HepG2 (cell line): ENCODE measurements around the gene ZNF839. TPM values are rescaled to one million over a fixed set of nuclear protein-coding genes. Genes with fewer than 3 reads are reported as not detected.

Experiments used
- ATAC-seq: fragments of 200-7000 bp; cut with Tn5 transposase; 3 replicates; pipeline ENCODE4 v1.9.1; 2020; ENCODE audit warnings: mild to moderate bottlenecking, moderate library complexity
- BruUV-seq: library from RNA; stranded (reverse); fragments of 400-500 nt; replicated peaks from 2 replicates; lab custom pipeline; 2021; lab: Mats Ljungman, UMichigan
- CTCF ChIA-PET: fragments of 300-600 bp; formaldehyde crosslinking; extraction: SDS; loops from one replicate; lab custom pipeline; 2021; ENCODE audit warnings: low total read pairs, inconsistent platforms, low intra/inter-chr PET ratio; lab: Yijun Ruan, JAX
- POLR2A ChIA-PET: fragments of 350-600 bp; sonication (Branson Sonifier 250); formaldehyde crosslinking; loops from one replicate; lab custom pipeline; 2020; ENCODE audit warnings: antibody characterized with exemption, inconsistent platforms; lab: Yijun Ruan, JAX
- DNase-seq: peaks from one replicate; pipeline ENCODE4 v3.0.0-alpha.2; 2015; ENCODE audit warnings: low spot score
- FAIRE-seq: peaks from 3 replicates; lab custom pipeline; 2011; peaks lifted over from hg19 to GRCh38; lab: Jason Lieb, UNC
- H2AFZ ChIP-seq: one replicate; pipeline ENCODE4 v1.6.1; 2011; ENCODE audit warnings: low read length, inconsistent platforms
- H3K27ac ChIP-seq: fragments of 300-600 bp; 3 replicates; pipeline ENCODE4 v1.8.0; 2011; ENCODE audit warnings: mixed run types, mild to moderate bottlenecking, mixed read lengths, low read length, inconsistent platforms; ENCODE audit not compliant: insufficient read depth; ENCODE audit errors: extremely low read length
- H3K27me3 ChIP-seq, 2 experiments: fragments of 200-600 bp in 1 of 2; 2 replicates in 1 of 2; 3 replicates in 1 of 2; pipeline versions ENCODE4 v1.6.0 to v1.8.0; 2011; ENCODE audit warnings: low read length in 2 of 2, mild to moderate bottlenecking in 2 of 2, moderate library complexity in 2 of 2, inconsistent platforms in 1 of 2; ENCODE audit not compliant: insufficient read depth in 2 of 2, control insufficient read depth in 1 of 2
- H3K36me3 ChIP-seq, 2 experiments: fragments of 200-600 bp in 1 of 2; replicated peaks in 1 of 2; 2 replicates in 1 of 2; 3 replicates in 1 of 2; pipeline versions ENCODE4 v1.5.1 to v1.8.0; 2011; ENCODE audit warnings: low read length in 2 of 2, inconsistent platforms in 1 of 2; ENCODE audit not compliant: insufficient read depth in 2 of 2, control insufficient read depth in 1 of 2
- H3K4me1 ChIP-seq: 2 replicates; pipeline ENCODE4 v1.5.1; 2012; ENCODE audit warnings: low read length, inconsistent platforms; ENCODE audit not compliant: insufficient read depth
- H3K4me2 ChIP-seq: 2 replicates; pipeline ENCODE4 v1.6.0; 2011; ENCODE audit warnings: low read depth, low read length, inconsistent platforms
- H3K4me3 ChIP-seq, 3 experiments: fragments of 200-600 bp in 1 of 3; sonication (generic), shearing (Covaris generic) in 1 of 3; replicated peaks in 1 of 3; 2 replicates each; pipeline ENCODE4 v1.5.1; 2011 to 2016; ENCODE audit warnings: low read length in 3 of 3, inconsistent platforms in 2 of 3, low read depth in 2 of 3, mild to moderate bottlenecking in 2 of 3, control low read depth in 1 of 3, mixed read lengths in 1 of 3; ENCODE audit not compliant: insufficient read depth in 1 of 3
- H3K79me2 ChIP-seq: one replicate; pipeline ENCODE4 v1.6.1; 2011; ENCODE audit warnings: low read length, inconsistent platforms; ENCODE audit not compliant: insufficient read depth
- H3K9ac ChIP-seq: 2 replicates; pipeline ENCODE4 v1.6.0; 2011; ENCODE audit warnings: mild to moderate bottlenecking, low read depth, low read length, inconsistent platforms; ENCODE audit not compliant: insufficient read depth
- H3K9me3 ChIP-seq: 2 replicates; pipeline ENCODE4 v1.5.1; 2012; ENCODE audit warnings: mild to moderate bottlenecking, low read length
- H4K20me1 ChIP-seq: 2 replicates; pipeline ENCODE4 v1.6.0; 2011; ENCODE audit warnings: inconsistent platforms, mild to moderate bottlenecking, low read length, moderate library complexity; ENCODE audit not compliant: insufficient read depth
- MAX ChIP-seq: IDR thresholded peaks from 2 replicates; pipeline ENCODE4 v1.6.1; 2012; ENCODE audit warnings: inconsistent platforms
- TFDP1 ChIP-seq: IDR thresholded peaks from 2 replicates; pipeline ENCODE4 v1.6.1; 2016; ENCODE audit warnings: missing compliant biosample characterization, missing genetic modification reagents, borderline replicate concordance
- THAP7 ChIP-seq: sonication (generic); formaldehyde crosslinking; IDR thresholded peaks from 2 replicates; pipeline ENCODE4 v1.8.1; 2023; ENCODE audit warnings: mild to moderate bottlenecking, missing genetic modification reagents
- XRCC5 ChIP-seq: fragments of 200-400 bp; formaldehyde crosslinking; optimal IDR thresholded peaks from 2 replicates; pipeline ENCODE3; 2017; ENCODE audit warnings: mild to moderate bottlenecking, low read length
- ZBTB33 ChIP-seq: sonication (generic); formaldehyde crosslinking; IDR thresholded peaks from 2 replicates; pipeline ENCODE4 v1.4.0; 2020; ENCODE audit warnings: missing genetic modification reagents
- ZNF136 ChIP-seq: sonication (generic); formaldehyde crosslinking; IDR thresholded peaks from 2 replicates; pipeline ENCODE4 v1.8.1; 2022; ENCODE audit warnings: low read depth, mild to moderate bottlenecking, moderate library complexity, missing genetic modification reagents
- ZNF646 ChIP-seq: sonication (generic); formaldehyde crosslinking; IDR thresholded peaks from 2 replicates; pipeline ENCODE4 v1.9.0; 2021; ENCODE audit warnings: mild to moderate bottlenecking, missing genetic modification reagents
- WGBS: methylation state at CpG from one replicate; pipeline ENCODE4 v1.1.6; 2017; ENCODE audit warnings: low lambda C conversion rate; 5-methylcytosine and 5-hydroxymethylcytosine counted together
- in situ Hi-C: cut with HindIII; loops from 2 replicates; pipeline ENCODE4 v1.10.0; 2017; ENCODE audit warnings: low pct_unique_long_range_greater_than_20kb; ENCODE audit not compliant: extremely low pct_ligation_motif_present
- intact Hi-C: fragments of 100-400 bp; cut with micrococcal nuclease; formaldehyde crosslinking; loops from one replicate; pipeline ENCODE4 v1.10.0; 2022; ENCODE audit not compliant: unreplicated experiment
- polyA plus RNA-seq, 8 experiments: library from polyadenylated mRNA; depleted of rRNA in 3 of 8; stranded (reverse) in 7 of 8; unstranded in 1 of 8; fragments of >200 nt; fragmentation: Illumina TruSeq in 4 of 8; extraction: Trizol in 4 of 8; gene quantifications; 2 replicates each; pipeline versions ENCODE4 v1.2.1 to v1.2.3, GENCODE V29; 2011 to 2016; ENCODE audit warnings: low read depth in 4 of 8, missing spikeins in 1 of 8, mixed read lengths in 1 of 8; ENCODE audit not compliant: insufficient read depth in 1 of 8
- total RNA-seq, 5 experiments: library from RNA; depleted of rRNA; stranded (reverse); fragments of >200 nt; fragmentation: Illumina TruSeq; extraction: Trizol; gene quantifications; 2 replicates each; pipeline ENCODE4 v1.2.3, GENCODE V29; 2016; ENCODE audit warnings: low read depth in 1 of 5

The ZNF839 gene
- total and polyA plus RNA-seq, 2 of the 13 experiments (the other 11 are each of a cell fraction or from before 2014, with no cell fraction given) = 11.1 to 12.8 TPM

GRCh38 chr14:102344084-102344483 lies 24.5 kb downstream of the ZNF839 start:
- Histone ChIP-seq H3K4me1 (peaks cover 17% of the 10 kb centered on the region), H3K9me3 (no peaks in the 10 kb centered on the region), H3K36me3 (peaks cover 14 to 29% of the 10 kb centered on the region in 2 experiments), H3K79me2 (no peaks in the 10 kb centered on the region), H3K27me3 (no peaks in the 10 kb centered on the region), H3K27ac (peak overlapping the region; percentile 62), H3K4me2 (no peak overlapping the region), H4K20me1 (no peaks in the 10 kb centered on the region), H2AFZ (no peak overlapping the region), H3K9ac (no peak overlapping the region), H3K4me3 (no peak overlapping the region)
- in situ Hi-C loops (no loop called here), intact Hi-C loops (no loop called here)
- ChIA-PET POLR2A (no interaction called here), CTCF (no interaction called here)
- DNase-seq (no peak), FAIRE-seq (no peak), ATAC-seq (peak; percentile 65)
- no TSS peak for BruUV-seq
- 91% methylated on average over 3 of the region's 7 CpGs for WGBS
- TF ChIP-seq ZBTB33 = peak; percentile 73; the same call in 1 of the 2 replicates
- TF ChIP-seq THAP7 = no peak
- no peak for TF ChIP-seq ZNF136 (CRISPR knock-in tag)

- peaks cover 14 to 31% of the 10 kb centered on the region in 2 experiments for H3K36me3 ChIP-seq
- intact Hi-C loops (no loop called here), in situ Hi-C loops (no loop called here)
- ChIA-PET CTCF (no interaction called here), POLR2A (no interaction called here)
- WGBS = 73% methylated on average over 5 of the region's 5 CpGs
- no peaks in the 10 kb centered on the region for H4K20me1 ChIP-seq
- H3K79me2 ChIP-seq = no peaks in the 10 kb centered on the region
- no peak for DNase-seq
- no peak overlapping the region for H3K9ac ChIP-seq
- H3K27ac ChIP-seq = peak overlapping the region; percentile 62
- ATAC-seq = peak; percentile 40
- H3K4me3 ChIP-seq = no peak overlapping the region
- BruUV-seq = no TSS peak
- no peak overlapping the region for H2AFZ ChIP-seq
- peaks cover 17% of the 10 kb centered on the region for H3K4me1 ChIP-seq
- no peak for FAIRE-seq
- H3K4me2 ChIP-seq = no peak overlapping the region
- H3K9me3 ChIP-seq = no peaks in the 10 kb centered on the region
- H3K27me3 ChIP-seq = no peaks in the 10 kb centered on the region
- TF ChIP-seq TFDP1 (CRISPR knock-in tag) = no peak
- TF ChIP-seq ZNF646 (CRISPR knock-in tag) = no peak
- TF ChIP-seq XRCC5 = no peak
- peak; percentile 70; the same call in 1 of the 2 replicates for TF ChIP-seq MAX
Observed at GRCh38 chr14:102344485-102344884, 24.9 kb downstream of the ZNF839 start.
